ENCODE data around the gene HLF. TPM values are rescaled to one million over a fixed set of nuclear protein-coding genes. Genes with fewer than 3 reads are reported as not detected.
A peak's percentile ranks its signal among the peaks of the same experiment; 100 is the strongest.

HLF gene
- total RNA-seq, 1 experiment from 2014 or later, result 0.68 TPM

GRCh38 chr17:55274355-55275255 is 9.8 kb downstream of the HLF start:
- no peak for DNase-seq (ENCODE audit: low spot score)

GRCh38 chr17:55275894-55276804 is 11.4 kb downstream of the HLF start:
- DNase-seq (ENCODE audit: low spot score), result no peak

- no peak for DNase-seq (ENCODE audit: low spot score)
These were observed 13.6 kb downstream of the HLF start for GRCh38 chr17:55278173-55278961.

- no peak for DNase-seq (ENCODE audit: low spot score)
These were observed 14.4 kb downstream of the HLF start for GRCh38 chr17:55279203-55279602.

GRCh38 chr17:55279788-55280187 is 15.0 kb downstream of the HLF start:
- no peak for DNase-seq (ENCODE audit: low spot score)

GRCh38 chr17:55280212-55280611 is 15.5 kb downstream of the HLF start:
- no peak for DNase-seq (ENCODE audit: low spot score)

- DNase-seq (ENCODE audit: low spot score), result no peak
These were observed 17.1 kb downstream of the HLF start for GRCh38 chr17:55281649-55282378.

GRCh38 chr17:55282379-55282702 is 17.6 kb downstream of the HLF start:
- no peak for DNase-seq (ENCODE audit: low spot score)

- no peak for DNase-seq (ENCODE audit: low spot score)
These were observed 18.0 kb downstream of the HLF start for GRCh38 chr17:55282741-55283140.

GRCh38 chr17:55283256-55283965 is 18.7 kb downstream of the HLF start:
- DNase-seq (ENCODE audit: low spot score), result no peak

GRCh38 chr17:55284001-55284884 is 19.5 kb downstream of the HLF start:
- DNase-seq (ENCODE audit: low spot score), result no peak

GRCh38 chr17:55284944-55285339 is 20.2 kb downstream of the HLF start:
- DNase-seq (ENCODE audit: low spot score), result no peak

- DNase-seq (ENCODE audit: low spot score), result peak; percentile 60
These were observed 20.9 kb downstream of the HLF start for GRCh38 chr17:55285340-55286301.

GRCh38 chr17:55286681-55287589 is 22.2 kb downstream of the HLF start:
- DNase-seq (ENCODE audit: low spot score), result no peak

GRCh38 chr17:55288356-55289105 is 23.8 kb downstream of the HLF start:
- no peak for DNase-seq (ENCODE audit: low spot score)

GRCh38 chr17:55289106-55289446 is 24.3 kb downstream of the HLF start:
- no peak for DNase-seq (ENCODE audit: low spot score)

- no peak for DNase-seq (ENCODE audit: low spot score)
These were observed 25.2 kb downstream of the HLF start for GRCh38 chr17:55289978-55290377.

Measured in H4 (cell line).